ENCODE data around the gene DUOXA2. TPM values are rescaled to one million over a fixed set of nuclear protein-coding genes. Genes with fewer than 3 reads are reported as not detected.

The DUOXA2 gene
- total and polyA plus RNA-seq, 8 donors = 1.3 to 119 (median 25.0) TPM; not detected in 1

GRCh38 chr15:45149060-45149459, 34.9 kb downstream of the DUOXA2 start:
- intact Hi-C loops (cut with DNase I; ENCODE audit: low total_unique reads) = no loop called here
- Histone ChIP-seq H3K27me3 (no peaks in the 10 kb centered on the region), H3K4me1 (peaks cover 0 to 9% (median 2%) of the 10 kb centered on the region in 4 donors), H3K4me3 (no peak overlapping the region), H3K36me3 (peaks cover 17 to 65% (median 37%) of the 10 kb centered on the region in 4 donors), H3K27ac (no peak overlapping the region), H3K9me3 (no peaks in the 10 kb centered on the region)
- TF ChIP-seq, protein P1, sequence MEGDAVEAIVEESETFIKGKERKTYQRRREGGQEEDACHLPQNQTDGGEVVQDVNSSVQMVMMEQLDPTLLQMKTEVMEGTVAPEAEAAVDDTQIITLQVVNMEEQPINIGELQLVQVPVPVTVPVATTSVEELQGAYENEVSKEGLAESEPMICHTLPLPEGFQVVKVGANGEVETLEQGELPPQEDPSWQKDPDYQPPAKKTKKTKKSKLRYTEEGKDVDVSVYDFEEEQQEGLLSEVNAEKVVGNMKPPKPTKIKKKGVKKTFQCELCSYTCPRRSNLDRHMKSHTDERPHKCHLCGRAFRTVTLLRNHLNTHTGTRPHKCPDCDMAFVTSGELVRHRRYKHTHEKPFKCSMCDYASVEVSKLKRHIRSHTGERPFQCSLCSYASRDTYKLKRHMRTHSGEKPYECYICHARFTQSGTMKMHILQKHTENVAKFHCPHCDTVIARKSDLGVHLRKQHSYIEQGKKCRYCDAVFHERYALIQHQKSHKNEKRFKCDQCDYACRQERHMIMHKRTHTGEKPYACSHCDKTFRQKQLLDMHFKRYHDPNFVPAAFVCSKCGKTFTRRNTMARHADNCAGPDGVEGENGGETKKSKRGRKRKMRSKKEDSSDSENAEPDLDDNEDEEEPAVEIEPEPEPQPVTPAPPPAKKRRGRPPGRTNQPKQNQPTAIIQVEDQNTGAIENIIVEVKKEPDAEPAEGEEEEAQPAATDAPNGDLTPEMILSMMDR (IDR thresholded peaks at IDR 0.05) = no peak
- no peak for TF ChIP-seq POLR2AphosphoS5 (IDR thresholded peaks at IDR 0.05)
- no peak for TF ChIP-seq EP300 (IDR thresholded peaks at IDR 0.05)
- WGBS, 5 donors = 59 to 89% (median 65%) methylated on average over 1 of the region's 1 CpG
- no peak for DNase-seq

DNA sequence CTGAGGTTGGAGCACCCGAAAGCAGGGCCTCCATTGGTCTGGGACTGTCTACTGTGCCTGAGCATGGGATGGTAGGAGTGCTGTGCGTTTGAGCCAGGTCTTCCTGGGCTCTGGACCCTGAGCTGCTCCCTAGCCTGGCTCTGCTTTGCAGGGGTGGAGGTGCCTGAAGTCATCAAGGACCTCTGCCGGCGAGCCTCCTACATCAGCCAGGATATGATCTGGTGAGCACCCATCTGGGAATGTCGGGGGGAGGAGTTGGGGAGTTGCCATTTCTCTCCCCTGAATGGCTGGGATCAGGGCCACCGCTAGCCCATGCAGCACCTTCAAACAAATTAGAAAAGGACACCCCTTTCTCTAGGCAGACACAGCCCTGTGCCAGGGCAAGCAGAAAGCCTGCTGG, 36.4 kb downstream of the DUOXA2 start:
- peaks cover 0 to 9% (median 2%) of the 10 kb centered on the region in 4 donors for H3K4me1 ChIP-seq
- no peaks in the 10 kb centered on the region for H3K9me3 ChIP-seq
- DNase-seq = no peak
- H3K27me3 ChIP-seq = no peaks in the 10 kb centered on the region
- intact Hi-C loops (cut with DNase I; ENCODE audit: low total_unique reads) = no loop called here
- no peak overlapping the region for H3K4me3 ChIP-seq
- WGBS, 5 donors = 82 to 91% (median 83%) methylated on average over 5 to 6 of the region's 6 CpGs
- H3K36me3 ChIP-seq = peaks cover 16 to 57% (median 32%) of the 10 kb centered on the region in 4 donors
- TF ChIP-seq EP300 (IDR thresholded peaks at IDR 0.05) = no peak
- TF ChIP-seq POLR2AphosphoS5 (IDR thresholded peaks at IDR 0.05) = no peak
- no peak for TF ChIP-seq POLR2A (IDR thresholded peaks at IDR 0.05)
- TF ChIP-seq, protein P1 (IDR thresholded peaks at IDR 0.05) = no peak
- no peak overlapping the region for H3K27ac ChIP-seq

DNA sequence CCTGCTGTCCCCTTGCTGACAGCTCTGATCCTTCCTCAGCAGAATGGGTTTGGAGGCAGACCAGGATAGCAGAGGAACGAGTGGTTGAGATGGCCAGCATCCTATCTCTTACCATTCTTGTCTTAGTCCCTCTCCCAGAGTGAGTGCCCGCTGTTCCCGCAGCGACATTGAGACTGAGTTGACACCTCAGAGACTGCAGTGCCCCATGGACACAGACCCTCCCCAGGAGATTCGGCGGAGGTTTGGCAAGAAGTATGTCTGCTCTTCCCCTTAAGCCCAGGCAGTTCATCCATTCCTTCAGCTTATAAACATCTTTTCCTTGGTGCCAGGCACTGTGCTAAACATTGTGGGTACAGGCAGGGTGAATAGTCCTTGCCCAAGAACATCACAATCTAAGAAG, 36.9 kb downstream of the DUOXA2 start:
- no peak for TF ChIP-seq POLR2A (IDR thresholded peaks at IDR 0.05)
- TF ChIP-seq, protein P1 (IDR thresholded peaks at IDR 0.05) = no peak
- no peak for TF ChIP-seq POLR2AphosphoS5 (IDR thresholded peaks at IDR 0.05)
- no peak for TF ChIP-seq EP300 (IDR thresholded peaks at IDR 0.05)
- DNase-seq = no peak
- no peaks in the 10 kb centered on the region for H3K9me3 ChIP-seq
- H3K36me3 ChIP-seq = peaks cover 16 to 62% (median 35%) of the 10 kb centered on the region in 4 donors
- intact Hi-C loops (cut with DNase I; ENCODE audit: low total_unique reads) = no loop called here
- 90 to 96% (median 95%) methylated on average over 6 of the region's 6 CpGs for whole genome bisulfite sequencing, 5 donors
- H3K4me3 ChIP-seq = no peak overlapping the region
- H3K27ac ChIP-seq = no peak overlapping the region
- peaks cover 0 to 6% (median 1%) of the 10 kb centered on the region in 4 donors for H3K4me1 ChIP-seq
- H3K27me3 ChIP-seq = no peaks in the 10 kb centered on the region

DNA sequence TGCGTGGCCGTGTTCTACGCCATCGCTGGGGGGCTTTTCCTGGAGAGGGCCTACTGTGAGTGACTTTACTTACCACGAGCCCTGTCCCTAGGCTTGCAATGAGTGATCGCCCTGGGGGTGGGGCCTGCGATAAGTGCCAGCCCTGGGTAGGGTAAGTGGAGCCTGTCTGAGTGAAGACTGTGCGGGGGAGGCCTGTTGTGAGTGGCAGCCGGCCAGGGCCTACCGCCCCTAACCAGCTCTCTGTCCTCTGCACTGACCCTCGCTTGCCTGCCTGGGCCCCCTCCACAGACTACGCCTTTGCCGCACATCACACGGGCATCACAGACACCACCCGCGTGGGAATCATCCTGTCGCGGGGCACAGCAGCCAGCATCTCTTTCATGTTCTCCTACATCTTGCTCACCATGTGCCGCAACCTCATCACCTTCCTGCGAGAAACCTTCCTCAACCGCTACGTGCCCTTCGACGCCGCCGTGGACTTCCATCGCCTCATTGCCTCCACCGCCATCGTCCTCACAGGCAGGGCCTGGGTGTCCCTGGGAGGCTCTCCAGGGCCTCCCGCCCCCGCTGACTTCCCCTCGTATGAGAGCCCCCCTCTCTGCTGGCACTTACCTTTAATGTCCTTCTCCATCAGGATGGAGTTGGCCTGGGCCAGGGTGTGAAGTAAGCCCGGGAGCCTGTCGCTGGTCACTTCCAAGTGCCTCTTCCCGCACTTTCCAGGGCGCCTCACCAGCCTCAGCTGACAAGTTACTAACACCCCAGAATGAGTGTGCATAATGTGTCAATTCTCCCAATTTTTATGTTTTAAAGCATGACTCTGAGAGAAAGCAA, 38.1 kb downstream of the DUOXA2 start:
- Histone ChIP-seq H3K36me3 (peaks cover 17 to 69% (median 37%) of the 10 kb centered on the region in 4 donors), H3K4me1 (no peaks in the 10 kb centered on the region), H3K4me3 (no peak overlapping the region), H3K9me3 (no peaks in the 10 kb centered on the region), H3K27me3 (no peaks in the 10 kb centered on the region), H3K27ac (no peak overlapping the region)
- TF ChIP-seq EP300 (IDR thresholded peaks at IDR 0.05) = no peak
- DNase-seq = no peak
- intact Hi-C loops (cut with DNase I; ENCODE audit: low total_unique reads) = no loop called here
- 94 to 96% (median 95%) methylated on average over 34 to 36 of the region's 36 CpGs for WGBS, 5 donors

GRCh38 chr15:45155739-45156138, 41.6 kb downstream of the DUOXA2 start:
- Histone ChIP-seq H3K4me1 (no peaks in the 10 kb centered on the region), H3K36me3 (peaks cover 14 to 53% (median 27%) of the 10 kb centered on the region in 4 donors), H3K9me3 (no peaks in the 10 kb centered on the region), H3K27ac (no peak overlapping the region), H3K27me3 (no peaks in the 10 kb centered on the region), H3K4me3 (no peak overlapping the region)
- no peak for DNase-seq
- intact Hi-C loops (cut with DNase I; ENCODE audit: low total_unique reads) = no loop called here
- WGBS, 5 donors = 75 to 85% (median 81%) methylated on average over 8 of the region's 8 CpGs
- TF ChIP-seq, protein P1 (IDR thresholded peaks at IDR 0.05) = no peak
- TF ChIP-seq POLR2A (IDR thresholded peaks at IDR 0.05) = no peak
- TF ChIP-seq EP300 (IDR thresholded peaks at IDR 0.05) = no peak
- TF ChIP-seq POLR2AphosphoS5 (IDR thresholded peaks at IDR 0.05) = no peak

Data from stomach (tissue), 9 donors.